GM19023 (cell line): ENCODE measurements around the gene ANLN.

ENCODE experiments used
- ATAC-seq: cut with Tn5 transposase; IDR thresholded peaks from one replicate; pipeline ENCODE4 v1.9.1; 2021; ENCODE audit warnings: mild to moderate bottlenecking, moderate library complexity; ENCODE audit not compliant: unreplicated experiment

ANLN gene, protein sequence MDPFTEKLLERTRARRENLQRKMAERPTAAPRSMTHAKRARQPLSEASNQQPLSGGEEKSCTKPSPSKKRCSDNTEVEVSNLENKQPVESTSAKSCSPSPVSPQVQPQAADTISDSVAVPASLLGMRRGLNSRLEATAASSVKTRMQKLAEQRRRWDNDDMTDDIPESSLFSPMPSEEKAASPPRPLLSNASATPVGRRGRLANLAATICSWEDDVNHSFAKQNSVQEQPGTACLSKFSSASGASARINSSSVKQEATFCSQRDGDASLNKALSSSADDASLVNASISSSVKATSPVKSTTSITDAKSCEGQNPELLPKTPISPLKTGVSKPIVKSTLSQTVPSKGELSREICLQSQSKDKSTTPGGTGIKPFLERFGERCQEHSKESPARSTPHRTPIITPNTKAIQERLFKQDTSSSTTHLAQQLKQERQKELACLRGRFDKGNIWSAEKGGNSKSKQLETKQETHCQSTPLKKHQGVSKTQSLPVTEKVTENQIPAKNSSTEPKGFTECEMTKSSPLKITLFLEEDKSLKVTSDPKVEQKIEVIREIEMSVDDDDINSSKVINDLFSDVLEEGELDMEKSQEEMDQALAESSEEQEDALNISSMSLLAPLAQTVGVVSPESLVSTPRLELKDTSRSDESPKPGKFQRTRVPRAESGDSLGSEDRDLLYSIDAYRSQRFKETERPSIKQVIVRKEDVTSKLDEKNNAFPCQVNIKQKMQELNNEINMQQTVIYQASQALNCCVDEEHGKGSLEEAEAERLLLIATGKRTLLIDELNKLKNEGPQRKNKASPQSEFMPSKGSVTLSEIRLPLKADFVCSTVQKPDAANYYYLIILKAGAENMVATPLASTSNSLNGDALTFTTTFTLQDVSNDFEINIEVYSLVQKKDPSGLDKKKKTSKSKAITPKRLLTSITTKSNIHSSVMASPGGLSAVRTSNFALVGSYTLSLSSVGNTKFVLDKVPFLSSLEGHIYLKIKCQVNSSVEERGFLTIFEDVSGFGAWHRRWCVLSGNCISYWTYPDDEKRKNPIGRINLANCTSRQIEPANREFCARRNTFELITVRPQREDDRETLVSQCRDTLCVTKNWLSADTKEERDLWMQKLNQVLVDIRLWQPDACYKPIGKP

DNA sequence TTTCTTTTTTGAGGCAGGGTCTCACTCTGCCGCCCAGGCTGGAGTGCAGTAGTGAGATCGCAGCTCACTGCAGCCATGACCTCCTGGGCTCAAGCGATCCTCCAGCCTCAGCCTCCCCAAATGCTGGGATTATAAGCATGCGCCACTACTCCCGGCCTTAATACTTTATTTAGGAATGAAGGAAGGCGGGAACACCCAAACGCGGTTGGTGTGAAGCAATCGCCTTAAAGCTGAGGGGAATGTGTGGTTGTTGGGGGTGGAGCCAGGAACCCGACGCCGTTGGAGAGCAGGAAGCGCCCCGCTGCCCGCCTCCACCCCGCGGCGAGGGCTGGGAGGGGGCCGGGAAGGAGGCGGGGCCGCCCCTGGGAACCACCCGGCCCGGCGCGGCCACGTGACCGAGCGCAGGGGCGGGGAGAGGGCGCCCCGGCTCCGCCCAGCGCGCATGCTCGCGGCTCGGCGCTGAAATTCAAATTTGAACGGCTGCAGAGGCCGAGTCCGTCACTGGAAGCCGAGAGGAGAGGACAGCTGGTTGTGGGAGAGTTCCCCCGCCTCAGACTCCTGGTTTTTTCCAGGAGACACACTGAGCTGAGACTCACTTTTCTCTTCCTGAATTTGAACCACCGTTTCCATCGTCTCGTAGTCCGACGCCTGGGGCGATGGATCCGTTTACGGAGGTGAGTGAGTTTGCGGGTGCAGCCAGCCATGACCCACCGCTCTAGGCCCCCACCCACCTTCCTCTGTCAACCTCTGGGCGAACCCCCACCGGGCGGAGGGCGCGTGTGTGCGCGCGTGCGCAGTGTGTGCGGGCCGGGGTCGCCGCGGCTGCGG lies at the start of gene ANLN:
ANLN (plus strand) TSS at position 492 of the 828 bp plus-strand sequence; CDS start at position 657, 165 bp downstream.
- peak; percentile 81 for ATAC-seq

DNA sequence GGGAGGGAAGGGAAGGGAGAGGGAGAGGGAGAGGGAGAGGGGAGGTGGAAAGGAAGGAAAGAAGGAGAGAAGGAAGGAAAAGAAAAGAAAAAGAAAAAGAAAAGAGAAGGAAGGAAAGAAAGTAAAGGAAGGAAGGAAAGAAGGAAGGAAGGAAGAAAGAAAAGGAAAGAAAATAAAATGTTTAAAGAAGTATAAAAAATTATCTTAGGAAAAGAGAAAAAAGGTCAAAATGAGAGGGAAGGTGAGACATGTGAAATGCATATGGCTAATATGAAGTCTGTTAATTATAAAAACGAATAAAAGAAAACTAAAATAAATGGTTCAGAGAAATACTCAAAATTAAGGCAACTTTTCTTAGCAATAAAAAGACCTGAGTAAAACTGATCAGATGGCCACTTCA lies 46.1 kb upstream of the ANLN start:
- no peak for ATAC-seq

DNA sequence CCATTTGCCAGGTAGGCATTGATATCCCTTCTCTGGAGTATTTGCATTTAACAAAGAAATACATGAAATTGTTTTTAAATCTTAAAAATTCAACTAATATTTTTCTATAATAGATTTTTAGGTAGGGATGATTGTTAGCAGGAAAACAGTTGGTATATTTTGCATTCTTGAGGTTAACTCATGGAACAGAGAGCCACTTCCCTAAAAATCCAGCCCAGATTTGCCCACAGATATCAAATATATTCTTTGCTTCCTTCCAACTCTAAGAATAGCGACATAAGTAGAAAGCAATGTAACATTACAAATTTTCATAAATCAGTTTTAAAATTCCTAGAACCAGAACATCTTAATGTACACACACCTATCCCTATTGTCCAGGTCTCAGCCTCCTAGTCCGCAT lies 45.0 kb upstream of the ANLN start:
- no peak for ATAC-seq

DNA sequence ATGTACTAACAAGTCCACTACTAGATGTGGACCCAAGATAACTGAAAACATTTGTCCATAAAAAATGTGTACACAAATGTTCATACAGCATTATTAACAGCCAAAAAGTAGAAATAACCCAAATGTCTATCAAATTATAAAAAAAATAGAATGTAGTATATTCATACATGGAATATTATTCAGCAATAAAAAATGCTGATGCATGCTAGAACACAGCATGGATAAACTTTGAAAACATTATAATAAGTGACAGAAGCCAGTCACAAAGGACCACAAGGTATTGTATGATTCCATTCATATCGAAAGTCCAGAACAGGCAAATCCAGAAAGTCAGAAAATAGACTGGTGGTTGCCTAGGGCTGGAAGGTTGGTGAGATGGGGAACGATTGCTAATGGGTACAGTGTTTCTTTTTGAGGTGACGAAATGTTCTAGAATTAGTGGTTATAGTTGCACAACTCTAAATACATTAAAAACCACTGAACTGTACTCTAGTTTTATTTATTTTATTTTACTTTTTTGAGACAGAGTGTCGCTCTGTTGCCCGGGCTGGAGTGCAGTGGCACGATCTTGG lies 43.3 kb upstream of the ANLN start:
- ATAC-seq = no peak

DNA sequence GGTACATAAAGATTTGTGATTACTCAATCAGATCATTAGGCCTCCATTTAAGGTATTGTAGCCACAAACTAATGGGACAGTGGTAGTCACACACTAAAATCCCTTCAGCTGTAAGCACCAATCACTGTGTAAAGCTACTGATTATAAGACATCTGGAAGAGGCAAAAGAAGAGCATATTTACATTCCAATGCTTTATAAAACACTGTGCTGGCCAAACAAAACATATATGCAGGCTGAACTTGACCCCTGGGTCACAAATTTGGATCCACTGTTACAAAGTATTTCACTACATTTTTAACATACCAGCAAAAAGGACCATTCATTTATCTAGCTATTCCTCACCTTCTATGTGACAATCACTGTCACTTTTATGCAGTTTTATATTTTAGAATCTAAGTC lies 41.4 kb upstream of the ANLN start:
- no peak for ATAC-seq

DNA sequence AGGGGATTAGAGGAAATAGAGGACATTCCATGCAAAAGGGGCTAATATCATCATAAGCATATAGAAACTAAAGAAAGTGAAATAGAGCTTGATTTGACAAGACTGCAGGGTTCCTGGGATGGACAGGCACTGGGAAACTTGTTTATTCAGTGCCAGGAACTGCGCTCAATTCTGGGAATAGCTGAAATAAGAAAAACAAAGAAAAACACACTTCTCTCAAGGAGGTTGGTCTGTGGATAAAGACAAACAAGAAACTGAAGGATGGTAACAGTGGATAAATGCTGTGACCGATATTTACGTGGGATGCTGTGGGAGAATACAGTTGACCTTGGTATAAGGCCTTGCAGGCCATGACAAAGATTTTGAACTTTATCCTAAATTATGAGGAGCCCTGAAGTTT lies 40.9 kb upstream of the ANLN start:
- ATAC-seq = no peak

DNA sequence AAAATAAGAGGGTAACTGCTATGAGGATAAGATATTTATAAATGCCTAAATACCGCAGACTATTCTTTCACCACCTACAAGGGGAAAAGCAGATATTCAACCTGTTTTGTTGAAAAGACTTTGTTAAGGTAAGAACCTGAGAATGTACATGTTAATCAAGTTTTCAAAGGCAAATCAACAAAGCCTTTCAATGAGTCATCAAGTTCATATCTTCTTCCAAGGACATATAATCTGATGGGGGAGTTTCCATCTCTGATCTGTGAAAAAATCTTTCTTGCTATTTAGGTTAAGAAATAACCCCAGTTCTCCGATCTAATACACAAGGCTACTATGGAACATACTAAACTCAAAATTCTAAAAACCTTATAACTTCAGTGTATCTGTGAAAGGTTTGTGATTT lies 40.0 kb upstream of the ANLN start:
- ATAC-seq = no peak

DNA sequence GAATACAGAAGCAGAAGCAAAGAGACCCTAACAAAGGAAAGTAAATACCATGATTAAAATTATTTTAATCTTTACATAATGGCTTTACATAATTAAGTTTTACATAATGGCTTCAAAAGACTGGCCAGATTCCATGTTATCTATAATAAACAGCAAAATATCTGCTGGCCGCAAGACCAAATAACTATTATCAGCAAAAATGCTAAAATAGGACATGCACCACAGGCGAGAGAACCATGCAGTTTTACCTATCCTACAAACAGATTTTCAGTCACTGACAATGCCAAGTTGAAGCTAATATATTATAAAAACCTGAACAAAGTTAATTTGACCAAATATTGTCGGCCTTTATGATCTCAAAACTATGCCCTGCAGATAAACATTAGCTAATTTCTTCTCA lies 34.2 kb upstream of the ANLN start:
- no peak for ATAC-seq

DNA sequence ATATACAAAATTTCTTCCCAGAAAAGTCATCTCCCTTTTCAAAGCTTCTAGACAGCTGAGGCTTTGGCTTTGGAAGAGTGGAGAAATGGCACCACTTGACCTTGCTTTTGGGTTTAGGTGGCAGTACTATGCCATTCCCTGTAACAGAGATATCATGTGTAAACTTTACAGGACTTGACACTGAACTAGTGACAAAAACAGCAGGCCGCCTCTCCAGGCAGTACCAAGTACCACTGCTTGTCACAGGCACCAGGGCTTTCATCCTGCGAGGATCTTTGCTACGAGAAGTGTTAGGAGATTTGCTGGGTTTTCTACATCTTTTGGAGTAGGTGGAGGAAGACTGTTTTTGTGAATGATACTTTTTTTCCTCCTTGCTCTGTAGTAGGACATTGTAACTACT lies 32.6 kb upstream of the ANLN start:
- ATAC-seq = no peak

DNA sequence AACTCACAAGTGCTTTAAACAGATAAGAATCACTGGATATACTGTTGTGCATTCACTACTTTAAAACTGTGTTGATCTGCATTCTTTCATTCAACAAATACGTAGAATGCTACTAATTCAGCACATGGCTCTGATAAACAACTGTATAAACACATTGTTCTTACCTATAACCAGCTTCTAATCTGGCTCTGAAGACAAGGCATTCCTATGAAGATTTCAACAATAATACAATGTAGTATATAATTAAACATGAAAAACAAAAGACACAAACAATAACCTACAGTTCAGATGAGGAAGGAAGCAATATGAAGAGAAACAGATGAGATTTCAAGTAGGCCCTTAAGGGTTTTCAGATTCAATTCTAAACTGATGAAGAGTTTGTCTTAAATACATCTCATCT lies 31.1 kb upstream of the ANLN start:
- no peak for ATAC-seq

DNA sequence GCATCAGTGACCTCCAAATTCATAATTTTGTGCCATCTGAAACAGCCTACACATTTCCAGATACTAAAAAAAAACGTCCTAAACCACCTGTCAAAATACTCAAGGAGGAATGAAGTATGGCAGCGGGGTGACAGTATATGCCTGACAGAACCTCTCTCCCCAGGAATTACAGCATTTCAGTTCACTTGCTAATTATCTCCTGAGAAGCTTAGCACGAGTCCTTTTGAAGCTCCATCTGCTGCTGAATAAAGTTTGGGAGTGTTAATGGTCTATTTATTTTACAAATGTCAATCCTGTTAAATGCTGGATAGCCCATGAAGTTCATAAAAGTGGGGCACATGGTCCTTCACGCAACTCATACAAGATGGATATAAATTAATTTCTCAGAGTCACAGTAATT lies 29.4 kb upstream of the ANLN start:
- no peak for ATAC-seq

DNA sequence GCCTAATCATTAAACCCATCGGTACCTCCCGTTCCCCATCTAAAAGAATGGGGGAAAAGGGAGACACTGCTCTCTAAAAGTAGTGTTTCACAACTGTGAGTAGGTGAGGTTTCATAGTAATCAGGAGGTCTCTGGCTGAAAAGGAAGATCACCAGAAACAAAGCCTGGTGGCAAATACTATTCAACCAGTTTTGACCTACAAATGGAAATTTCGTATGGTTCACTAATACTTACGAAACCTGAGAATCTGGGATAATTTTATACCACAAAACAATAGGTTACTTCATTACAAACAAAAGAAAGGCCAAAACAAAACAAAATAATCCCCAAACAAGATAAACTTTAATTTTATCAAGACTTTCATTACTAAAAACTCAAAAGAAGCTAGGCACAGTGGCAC lies 28.4 kb upstream of the ANLN start:
- ATAC-seq = no peak

DNA sequence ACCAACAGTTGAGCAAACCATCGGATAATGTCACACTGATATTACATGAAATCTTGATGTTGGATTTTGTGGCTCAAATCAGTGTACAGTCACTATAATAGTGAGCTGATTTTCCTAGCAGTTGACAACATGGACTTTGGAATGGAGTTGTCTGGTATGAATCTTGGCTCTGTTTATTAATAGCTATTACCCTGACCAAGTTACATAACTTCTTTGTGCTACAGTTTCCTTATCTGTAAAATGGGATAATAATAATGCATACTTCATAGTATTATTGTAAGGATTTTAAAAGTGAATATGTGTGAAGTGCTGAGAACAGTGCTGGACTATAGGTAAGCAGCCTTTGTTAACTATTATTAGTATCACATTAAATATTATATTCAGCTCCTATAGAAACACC lies 26.1 kb upstream of the ANLN start:
- ATAC-seq = no peak

DNA sequence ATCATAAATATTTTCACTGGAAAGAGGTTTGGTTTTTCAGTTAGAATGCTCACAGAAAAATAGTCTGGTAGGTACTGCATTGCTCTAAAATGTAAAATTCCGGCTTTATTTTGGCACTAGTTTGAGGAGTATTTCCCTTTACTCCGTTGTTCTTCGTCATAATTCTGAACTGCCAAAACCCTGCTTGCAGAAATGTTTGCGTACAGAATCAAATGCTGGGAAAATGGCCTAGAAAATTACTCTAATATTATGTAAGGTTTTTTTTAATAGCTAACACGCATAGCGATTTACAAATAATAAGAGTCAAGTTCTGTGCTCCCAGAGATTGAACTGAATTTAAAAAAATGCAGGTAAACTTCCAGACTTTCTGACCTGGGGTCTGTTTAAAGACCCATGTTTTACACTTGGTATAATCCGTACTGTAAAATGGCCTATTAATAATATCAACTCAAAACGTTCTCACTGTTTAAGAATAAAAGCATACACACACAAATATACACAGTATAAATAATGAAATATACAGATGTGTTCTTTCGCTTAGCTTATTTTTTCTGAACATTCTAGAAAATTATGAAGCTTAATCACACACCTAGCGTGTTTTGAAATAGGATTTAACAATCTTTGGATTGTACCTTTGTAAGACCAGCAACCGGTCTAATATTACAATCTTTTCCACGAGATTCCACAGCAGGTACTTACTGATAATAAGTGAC lies 23.5 kb upstream of the ANLN start:
- no peak for ATAC-seq

DNA sequence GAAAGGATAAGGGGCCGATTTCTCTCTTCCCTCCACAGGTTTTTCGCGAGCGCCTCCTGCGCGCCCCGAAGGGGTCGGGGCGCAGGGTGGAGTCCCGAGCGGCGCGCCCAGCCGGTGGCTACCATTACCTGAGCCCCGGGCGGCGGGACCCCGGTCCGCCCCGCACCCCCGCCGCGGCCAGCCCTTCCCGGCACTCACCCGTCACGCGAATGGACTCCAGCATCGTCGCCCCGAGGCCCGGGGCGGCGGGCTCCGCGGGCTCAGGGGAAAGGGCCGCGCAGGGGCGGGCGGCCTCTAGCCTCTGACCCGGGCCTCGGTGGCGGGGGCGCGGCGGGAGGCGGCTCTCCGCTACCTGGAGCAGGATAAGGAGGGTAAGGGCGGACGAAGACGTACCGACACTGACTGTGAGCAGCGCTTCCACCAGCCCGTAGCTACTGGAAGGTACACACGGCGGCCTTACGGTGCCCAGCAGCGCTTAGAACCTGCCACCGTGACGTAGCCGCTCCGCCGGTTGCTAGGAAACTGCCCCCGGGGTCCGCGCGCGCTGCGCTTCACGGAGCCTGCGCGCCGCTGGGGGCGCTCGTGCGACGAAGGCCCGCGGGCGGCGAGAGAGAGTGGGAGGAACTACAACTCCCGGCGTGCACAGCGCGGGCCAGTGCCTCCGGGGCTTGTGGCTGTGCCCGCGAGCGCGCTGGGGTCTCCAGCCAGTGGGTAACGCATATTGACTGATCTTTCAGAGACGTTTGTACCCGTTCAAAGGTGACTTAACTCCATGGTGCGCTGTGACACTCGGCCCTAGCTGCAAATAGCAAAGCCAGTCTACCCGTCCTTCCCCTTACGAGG lies 22.7 kb upstream of the ANLN start:
- peak; percentile 99 for ATAC-seq

DNA sequence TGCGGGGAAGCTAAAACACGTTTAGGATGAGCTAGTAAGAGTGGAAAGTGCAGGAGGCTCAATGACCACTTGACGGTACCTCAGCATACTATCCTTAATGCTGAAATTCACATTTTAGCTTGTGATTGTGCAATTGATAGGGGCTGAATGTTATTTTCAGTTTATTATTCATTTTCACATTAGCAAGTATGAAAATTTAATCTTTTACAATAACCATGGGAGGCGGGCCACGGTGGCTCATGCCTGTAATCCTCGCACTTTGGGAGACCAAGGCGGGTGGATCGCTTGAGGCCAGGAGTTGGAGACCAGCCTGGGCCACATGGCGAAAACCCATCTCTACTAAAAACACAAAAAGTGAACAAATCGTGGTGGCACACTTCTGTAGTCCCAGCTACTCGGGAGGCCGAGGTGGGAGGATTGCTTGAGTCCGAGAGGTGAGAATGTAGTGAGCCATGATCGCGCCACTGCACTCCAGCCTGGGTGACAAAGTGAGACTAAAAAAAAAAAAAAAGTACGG lies 22.0 kb upstream of the ANLN start:
- no peak for ATAC-seq

DNA sequence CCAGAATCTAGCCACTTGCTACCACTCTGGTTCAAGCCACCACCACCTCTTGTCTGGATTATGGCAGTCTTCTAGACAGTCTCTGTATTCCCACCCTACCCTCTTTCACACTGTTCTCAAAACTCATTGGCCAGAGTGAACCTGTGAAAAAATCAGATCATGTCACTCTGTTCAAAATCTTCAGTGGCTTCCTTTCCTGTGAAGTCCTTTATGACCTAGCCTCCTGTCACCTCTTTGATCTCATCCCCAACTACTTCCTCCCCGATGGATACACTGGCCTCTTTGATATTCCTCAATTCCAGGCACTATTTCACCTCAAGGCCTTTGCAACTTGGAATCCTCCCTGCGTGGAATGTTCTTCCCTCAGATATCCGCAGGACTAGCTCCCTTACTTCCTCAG lies 21.2 kb upstream of the ANLN start:
- ATAC-seq = no peak

DNA sequence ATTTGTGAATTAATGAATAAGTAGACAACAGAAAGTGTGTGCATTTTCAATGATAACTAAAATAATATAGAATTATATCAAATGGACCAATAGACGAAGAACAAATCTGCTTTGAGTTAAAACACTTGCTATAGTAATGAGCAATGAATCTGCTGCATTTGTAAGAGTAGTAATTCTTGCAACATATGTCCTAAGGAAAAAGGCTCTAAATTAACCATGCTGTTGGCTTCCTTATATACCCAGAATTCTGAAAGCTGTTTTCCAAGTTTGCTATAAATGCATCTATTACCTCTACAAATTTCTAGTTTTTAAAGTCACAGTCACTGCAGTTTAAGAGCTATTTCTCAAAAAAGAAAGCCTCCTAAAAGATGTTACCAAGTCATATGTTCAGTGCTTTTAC lies 20.5 kb upstream of the ANLN start:
- ATAC-seq = no peak

DNA sequence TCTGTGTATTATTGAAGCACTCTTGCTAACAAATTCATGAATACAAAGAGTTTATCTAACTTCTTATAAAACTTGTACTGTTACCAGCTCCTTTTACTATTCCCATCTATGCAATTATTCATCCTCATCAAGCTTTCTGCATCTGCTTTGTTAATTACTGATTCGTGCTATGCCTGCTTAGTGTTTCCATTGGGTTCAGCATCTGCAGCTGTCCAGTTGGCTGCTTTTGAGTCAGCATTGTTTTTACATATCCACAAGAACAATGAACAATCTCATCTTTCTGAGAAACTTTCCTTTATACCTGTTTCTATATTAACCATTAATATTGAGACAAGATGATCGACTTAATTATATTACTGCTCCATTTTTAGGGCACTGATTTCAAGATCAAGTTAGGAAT lies 19.6 kb upstream of the ANLN start:
- no peak for ATAC-seq
